ENCODE measurements around the gene GBX1. TPM values are rescaled to one million over a fixed set of nuclear protein-coding genes. Genes with fewer than 3 reads are reported as not detected.

The GBX1 gene
- total RNA-seq, 4 donors from 2014 or later: 2.4 TPM; not detected in 3

- TF ChIP-seq, protein P1, sequence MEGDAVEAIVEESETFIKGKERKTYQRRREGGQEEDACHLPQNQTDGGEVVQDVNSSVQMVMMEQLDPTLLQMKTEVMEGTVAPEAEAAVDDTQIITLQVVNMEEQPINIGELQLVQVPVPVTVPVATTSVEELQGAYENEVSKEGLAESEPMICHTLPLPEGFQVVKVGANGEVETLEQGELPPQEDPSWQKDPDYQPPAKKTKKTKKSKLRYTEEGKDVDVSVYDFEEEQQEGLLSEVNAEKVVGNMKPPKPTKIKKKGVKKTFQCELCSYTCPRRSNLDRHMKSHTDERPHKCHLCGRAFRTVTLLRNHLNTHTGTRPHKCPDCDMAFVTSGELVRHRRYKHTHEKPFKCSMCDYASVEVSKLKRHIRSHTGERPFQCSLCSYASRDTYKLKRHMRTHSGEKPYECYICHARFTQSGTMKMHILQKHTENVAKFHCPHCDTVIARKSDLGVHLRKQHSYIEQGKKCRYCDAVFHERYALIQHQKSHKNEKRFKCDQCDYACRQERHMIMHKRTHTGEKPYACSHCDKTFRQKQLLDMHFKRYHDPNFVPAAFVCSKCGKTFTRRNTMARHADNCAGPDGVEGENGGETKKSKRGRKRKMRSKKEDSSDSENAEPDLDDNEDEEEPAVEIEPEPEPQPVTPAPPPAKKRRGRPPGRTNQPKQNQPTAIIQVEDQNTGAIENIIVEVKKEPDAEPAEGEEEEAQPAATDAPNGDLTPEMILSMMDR (IDR thresholded peaks at IDR 0.05): no peak
- no peak for TF ChIP-seq POLR2A (IDR thresholded peaks at IDR 0.05)
- DNase-seq (ENCODE audit: low spot score in 2 of 2): no peak
- intact Hi-C loops (cut with DNase I; ENCODE audit: low total_unique reads): no loop called here
- no peak within 1 kb of the TSS for H3K4me3 ChIP-seq (ENCODE audit: low read depth, poor library complexity, severe bottlenecking)
- 87% methylated on average over 17 of the region's 17 CpGs for WGBS, 2 donors
Measured at GRCh38 chr7:151210087-151210854, 42.8 kb upstream of the GBX1 start, which contains the start of gene H2BK1. Gene H2BK1, minus strand, starts transcription at chr7:151210488. Its CDS starts 170 bp downstream, at chr7:151210318.

- TF ChIP-seq, protein P1 (IDR thresholded peaks at IDR 0.05): no peak
- no peak for TF ChIP-seq POLR2A (IDR thresholded peaks at IDR 0.05)
- intact Hi-C loops (cut with DNase I; ENCODE audit: low total_unique reads): no loop called here
- WGBS, 2 donors: 93% methylated on average over 6 of the region's 6 CpGs
- no peak for DNase-seq (ENCODE audit: low spot score in 2 of 2)
- H3K4me3 ChIP-seq (ENCODE audit: low read depth, poor library complexity, severe bottlenecking): no peak overlapping the region
Measured at GRCh38 chr7:151209588-151209987, 42.1 kb upstream of the GBX1 start.

DNA sequence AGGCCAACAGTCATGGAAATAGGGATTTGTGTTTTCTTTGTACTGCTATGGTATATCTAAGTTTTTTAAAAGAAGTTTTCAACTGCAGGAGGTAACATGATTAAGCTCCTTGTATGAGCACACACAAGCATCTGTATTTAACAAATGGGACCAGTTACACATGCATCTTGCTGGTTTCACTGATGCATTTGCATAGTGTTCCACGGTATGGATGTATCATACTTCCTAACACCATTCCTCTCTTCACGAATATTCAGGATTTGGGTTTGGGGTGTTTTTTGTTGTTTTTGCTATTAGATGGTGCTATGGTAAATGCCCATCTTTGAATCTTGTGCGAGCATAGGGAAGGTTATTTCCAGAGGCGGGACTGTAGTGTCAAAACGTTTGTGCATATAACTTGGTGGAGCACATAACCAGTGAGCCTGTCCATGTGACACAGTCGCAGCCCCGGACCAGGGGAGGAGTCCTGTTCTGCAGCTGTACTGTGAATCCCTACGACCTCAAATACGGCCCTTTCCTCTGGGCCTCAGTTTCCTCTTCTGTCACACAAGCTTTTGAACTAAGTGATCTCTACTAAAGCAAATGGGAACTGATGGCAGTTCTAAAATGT, 40.9 kb upstream of the GBX1 start:
- intact Hi-C loops (cut with DNase I; ENCODE audit: low total_unique reads): no loop called here
- no peak overlapping the region for H3K4me3 ChIP-seq (ENCODE audit: low read depth, poor library complexity, severe bottlenecking)
- TF ChIP-seq POLR2A (IDR thresholded peaks at IDR 0.05): no peak
- TF ChIP-seq, protein P1 (IDR thresholded peaks at IDR 0.05): no peak
- 65 to 76% methylated on average over 9 of the region's 9 CpGs for WGBS, 2 donors
- no peak for DNase-seq (ENCODE audit: low spot score in 2 of 2)

DNA sequence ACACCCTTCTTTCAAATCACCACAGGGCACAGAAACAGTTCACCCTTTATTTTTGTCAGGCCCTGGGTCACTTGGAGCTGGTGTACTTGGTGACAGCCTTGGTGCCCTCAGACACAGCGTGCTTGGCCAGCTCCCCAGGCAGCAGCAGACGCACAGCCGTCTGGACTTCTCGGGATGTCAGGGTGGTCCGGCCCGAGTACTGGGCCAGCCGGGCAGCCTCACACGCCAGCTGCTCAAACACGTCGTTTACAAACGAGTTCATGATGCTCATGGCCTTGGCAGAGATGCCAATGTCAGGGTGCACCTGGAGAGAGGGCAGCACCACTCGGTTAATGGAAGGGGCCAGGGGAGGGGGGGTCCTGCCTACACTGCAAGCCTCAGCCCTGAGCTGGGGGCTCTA, 40.3 kb upstream of the GBX1 start:
- DNase-seq (ENCODE audit: low spot score in 2 of 2): no peak
- 68 to 72% methylated on average over 8 to 12 of the region's 12 CpGs for WGBS, 2 donors
- intact Hi-C loops (cut with DNase I; ENCODE audit: low total_unique reads): no loop called here
- H3K4me3 ChIP-seq (ENCODE audit: low read depth, poor library complexity, severe bottlenecking): no peak overlapping the region
- TF ChIP-seq, protein P1 (IDR thresholded peaks at IDR 0.05): no peak
- TF ChIP-seq POLR2A (IDR thresholded peaks at IDR 0.05): no peak

- DNase-seq (ENCODE audit: low spot score in 2 of 2): no peak
- H3K4me3 ChIP-seq (ENCODE audit: low read depth, poor library complexity, severe bottlenecking): no peak overlapping the region
- WGBS, 2 donors: 60 to 68% methylated on average over 9 of the region's 9 CpGs
- TF ChIP-seq POLR2A (IDR thresholded peaks at IDR 0.05): no peak
- TF ChIP-seq, protein P1 (IDR thresholded peaks at IDR 0.05): no peak
- intact Hi-C loops (cut with DNase I; ENCODE audit: low total_unique reads): no loop called here
Measured at GRCh38 chr7:151207315-151207714, 39.8 kb upstream of the GBX1 start.
